Measurements from ENCODE around the gene ARNT2. TPM values are rescaled to one million over a fixed set of nuclear protein-coding genes. Genes with fewer than 3 reads are reported as not detected.

The ARNT2 gene
- total RNA-seq, 1 experiment from 2014 or later, result 7.0 TPM

GRCh38 chr15:80560601-80561400 is 156.6 kb downstream of the ARNT2 start (continued):
- TF ChIP-seq, protein P1, sequence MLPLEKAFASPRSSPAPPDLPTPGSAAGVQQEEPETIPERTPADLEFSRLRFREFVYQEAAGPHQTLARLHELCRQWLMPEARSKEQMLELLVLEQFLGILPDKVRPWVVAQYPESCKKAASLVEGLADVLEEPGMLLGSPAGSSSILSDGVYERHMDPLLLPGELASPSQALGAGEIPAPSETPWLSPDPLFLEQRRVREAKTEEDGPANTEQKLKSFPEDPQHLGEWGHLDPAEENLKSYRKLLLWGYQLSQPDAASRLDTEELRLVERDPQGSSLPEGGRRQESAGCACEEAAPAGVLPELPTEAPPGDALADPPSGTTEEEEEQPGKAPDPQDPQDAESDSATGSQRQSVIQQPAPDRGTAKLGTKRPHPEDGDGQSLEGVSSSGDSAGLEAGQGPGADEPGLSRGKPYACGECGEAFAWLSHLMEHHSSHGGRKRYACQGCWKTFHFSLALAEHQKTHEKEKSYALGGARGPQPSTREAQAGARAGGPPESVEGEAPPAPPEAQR (CRISPR knock-in tag; IDR thresholded peaks at IDR 0.05), result no peak
- no peak for TF ChIP-seq PRDM15 (CRISPR knock-in tag; IDR thresholded peaks at IDR 0.05)
- no peak for TF ChIP-seq JAZF1 (CRISPR knock-in tag; IDR thresholded peaks at IDR 0.05)

GRCh38 chr15:80561500-80561899 is 157.3 kb downstream of the ARNT2 start:
- TF ChIP-seq STAT6 (CRISPR knock-in tag; conservative IDR thresholded peaks at IDR 0.05; ENCODE audit: low read depth) (no peak), NFE2L1 (CRISPR knock-in tag; IDR thresholded peaks at IDR 0.05) (no peak), SP1 (CRISPR knock-in tag; conservative IDR thresholded peaks at IDR 0.05) (no peak), ATF2 (CRISPR knock-in tag; IDR thresholded peaks at IDR 0.05; ENCODE audit: borderline replicate concordance, low read depth) (no peak), SMAD4 (CRISPR knock-in tag; IDR thresholded peaks at IDR 0.05) (no peak), ZMAT4 (CRISPR knock-in tag; IDR thresholded peaks at IDR 0.05) (no peak), GRHL2 (CRISPR knock-in tag; IDR thresholded peaks at IDR 0.05; ENCODE audit: insufficient replicate concordance, severe bottlenecking) (no peak), IRF2 (CRISPR knock-in tag; IDR thresholded peaks at IDR 0.05; ENCODE audit: borderline replicate concordance, low read depth) (no peak), TP53 (CRISPR knock-in tag; IDR thresholded peaks at IDR 0.05) (no peak), CREM (CRISPR knock-in tag; IDR thresholded peaks at IDR 0.05) (no peak), MXD4 (CRISPR knock-in tag; IDR thresholded peaks at IDR 0.05; ENCODE audit: borderline replicate concordance) (no peak), ATF3 (CRISPR knock-in tag; conservative IDR thresholded peaks at IDR 0.05) (no peak)
- DNase-seq (ENCODE audit: low spot score) (no peak), ATAC-seq (no peak)
- H3K4me1 Mint-ChIP-seq, result peaks cover 9% of the 10 kb centered on the region
- ChIA-PET POLR2A (no interaction called here), CTCF (interaction anchor here (1.2 kb wide), 1 partner anchor 105 kb away, joined by 4 read pairs; no protein-coding TSS in a partner anchor)
- no peaks in the 10 kb centered on the region for H3K27me3 Mint-ChIP-seq (ENCODE audit: low read depth)
- H3K27ac Mint-ChIP-seq, result no peak overlapping the region
- no peak overlapping the region for H3K4me3 Mint-ChIP-seq
- H3K36me3 Mint-ChIP-seq, result no peaks in the 10 kb centered on the region
- H3K9me3 Mint-ChIP-seq, result no peaks in the 10 kb centered on the region
